H1 (cell line): ENCODE results near the gene AMPD3. TPM values are rescaled to one million over a fixed set of nuclear protein-coding genes. Genes with fewer than 3 reads are reported as not detected.

Experiments used
- CTCF ChIA-PET: fragments of 300-600 bp; sonication (Branson Sonifier 250); formaldehyde crosslinking; loops from one replicate; lab custom pipeline; 2021; ENCODE audit not compliant: partially characterized antibody; lab: Charles Lee
- POLR2A ChIA-PET: fragments of 300-600 bp; sonication (Branson Sonifier 250); formaldehyde crosslinking; loops from one replicate; lab custom pipeline; 2021; ENCODE audit warnings: inconsistent platforms; ENCODE audit not compliant: partially characterized antibody; lab: Charles Lee
- DNase-seq, 2 experiments: peaks; one replicate each; pipeline versions ENCODE4 v3.0.0 to v3.0.0-alpha.2; 2010 to 2022; ENCODE audit warnings: low spot score in 2 of 2, low read depth in 1 of 2, mixed read lengths in 1 of 2
- FAIRE-seq: peaks from 2 replicates; lab custom pipeline; 2011; peaks lifted over from hg19 to GRCh38; lab: Jason Lieb, UNC
- H2AFZ ChIP-seq: 2 replicates; pipeline ENCODE4 v1.8.1; 2012; ENCODE audit warnings: low read length, inconsistent platforms
- H2AK5ac ChIP-seq: 2 replicates; pipeline ENCODE4 v1.6.1; 2013; ENCODE audit warnings: low read depth, low read length
- H2BK120ac ChIP-seq: replicated peaks from 2 replicates; pipeline ENCODE3; 2013; ENCODE audit warnings: low read depth, low read length, inconsistent platforms
- H2BK12ac ChIP-seq: 2 replicates; pipeline ENCODE4 v1.6.1; 2013; ENCODE audit warnings: low read depth, low read length
- H2BK15ac ChIP-seq: 2 replicates; pipeline ENCODE4 v1.6.1; 2013; ENCODE audit warnings: low read length
- H2BK20ac ChIP-seq: 2 replicates; pipeline ENCODE4 v1.6.1; 2013; ENCODE audit warnings: low read length
- H2BK5ac ChIP-seq: 2 replicates; pipeline ENCODE4 v1.6.1; 2013; ENCODE audit warnings: low read depth, low read length
- H3K14ac ChIP-seq: 2 replicates; pipeline ENCODE4 v1.6.1; 2013; ENCODE audit warnings: inconsistent platforms; ENCODE audit not compliant: insufficient read length
- H3K18ac ChIP-seq: 2 replicates; pipeline ENCODE4 v1.6.1; 2013; ENCODE audit warnings: low read length; ENCODE audit errors: extremely low read depth
- H3K23ac ChIP-seq: 2 replicates; pipeline ENCODE4 v1.6.1; 2013; ENCODE audit warnings: inconsistent platforms; ENCODE audit not compliant: insufficient read length
- H3K23me2 ChIP-seq: 2 replicates; pipeline ENCODE4 v1.6.1; 2013; ENCODE audit warnings: low read depth, low read length
- H3K27ac ChIP-seq: 2 replicates; pipeline ENCODE4 v1.6.1; 2011; ENCODE audit warnings: low read depth, low read length, inconsistent platforms
- H3K27me3 ChIP-seq, 4 experiments: replicated peaks in 1 of 4; 1 replicate in 1 of 4; 2 replicates in 3 of 4; pipeline versions ENCODE4 v1.6.1 to v1.8.1; 2011 to 2013; ENCODE audit warnings: low read length in 3 of 4, mild to moderate bottlenecking in 3 of 4, inconsistent platforms in 2 of 4, mixed read lengths in 2 of 4, moderate library complexity in 1 of 4; ENCODE audit not compliant: control insufficient read depth in 3 of 4, insufficient read depth in 3 of 4; ENCODE audit errors: extremely low read depth in 1 of 4
- H3K36me3 ChIP-seq, 4 experiments: 2 replicates each; pipeline versions ENCODE4 v1.6.1 to v1.8.1; 2011 to 2013; ENCODE audit warnings: mild to moderate bottlenecking in 4 of 4, low read length in 3 of 4, moderate library complexity in 2 of 4, control low read depth in 1 of 4, inconsistent platforms in 1 of 4; ENCODE audit not compliant: insufficient read depth in 4 of 4, control insufficient read depth in 2 of 4
- H3K4ac ChIP-seq: replicated peaks from 2 replicates; pipeline ENCODE3; 2013; ENCODE audit warnings: low read length, low read depth, mixed read lengths, inconsistent platforms; ENCODE audit not compliant: insufficient read length
- H3K4me1 ChIP-seq, 4 experiments: replicated peaks in 1 of 4; 1 replicate in 1 of 4; 2 replicates in 3 of 4; pipeline versions ENCODE4 v1.6.1 to v1.8.1; 2011 to 2013; ENCODE audit warnings: low read length in 3 of 4, inconsistent platforms in 2 of 4, mixed read lengths in 1 of 4; ENCODE audit not compliant: insufficient read depth in 4 of 4, control insufficient read depth in 3 of 4
- H3K4me2 ChIP-seq, 2 experiments: 2 replicates each; pipeline versions ENCODE4 v1.6.1 to v1.8.1; 2011 to 2013; ENCODE audit warnings: low read depth in 2 of 2, low read length in 2 of 2, control low read depth in 1 of 2, inconsistent platforms in 1 of 2, mild to moderate bottlenecking in 1 of 2; ENCODE audit not compliant: insufficient read depth in 1 of 2
- H3K4me3 ChIP-seq, 4 experiments: fragments of 200-600, 300-600 bp in 1 of 4; sonication (generic), shearing (Covaris generic), sonication (Bioruptor Twin) in 1 of 4; 2 replicates each; pipeline versions ENCODE4 v1.5.1 to v1.8.1; 2011 to 2016; ENCODE audit warnings: low read length in 4 of 4, low read depth in 3 of 4, control low read depth in 2 of 4, inconsistent platforms in 2 of 4, mild to moderate bottlenecking in 2 of 4, mixed read lengths in 1 of 4, moderate library complexity in 1 of 4; ENCODE audit not compliant: insufficient read depth in 2 of 4; ENCODE audit errors: extremely low read depth in 1 of 4
- H3K56ac ChIP-seq: replicated peaks from 2 replicates; pipeline ENCODE3; 2013; ENCODE audit warnings: low read depth, mild to moderate bottlenecking, mixed read lengths, low read length, inconsistent platforms; ENCODE audit not compliant: insufficient read length
- H3K79me1 ChIP-seq: 2 replicates; pipeline ENCODE4 v1.6.1; 2013; ENCODE audit warnings: low read depth, low read length, control low read depth
- H3K79me2 ChIP-seq, 2 experiments: 2 replicates each; pipeline versions ENCODE4 v1.6.1 to v1.8.1; 2012 to 2013; ENCODE audit warnings: low read length in 2 of 2, mild to moderate bottlenecking in 2 of 2, inconsistent platforms in 1 of 2; ENCODE audit not compliant: insufficient read depth in 2 of 2, control insufficient read depth in 1 of 2
- H3K9ac ChIP-seq, 4 experiments: replicated peaks in 1 of 4; 1 replicate in 1 of 4; 2 replicates in 3 of 4; pipeline versions ENCODE4 v1.6.1 to v1.8.1; 2011 to 2013; ENCODE audit warnings: low read depth in 3 of 4, low read length in 3 of 4, control low read depth in 2 of 4, mild to moderate bottlenecking in 2 of 4, moderate library complexity in 2 of 4, inconsistent platforms in 1 of 4; ENCODE audit errors: extremely low read depth in 1 of 4
- H3K9me3 ChIP-seq, 2 experiments: 2 replicates each; pipeline versions ENCODE4 v1.6.1 to v1.8.1; 2012 to 2013; ENCODE audit warnings: mild to moderate bottlenecking in 2 of 2, moderate library complexity in 2 of 2, control low read depth in 1 of 2, inconsistent platforms in 1 of 2, low read depth in 1 of 2, low read length in 1 of 2, mixed read lengths in 1 of 2; ENCODE audit not compliant: insufficient read depth in 2 of 2
- H4K20me1 ChIP-seq, 2 experiments: replicated peaks in 1 of 2; 2 replicates each; pipeline versions ENCODE3 to v1.8.1; 2011 to 2013; ENCODE audit warnings: inconsistent platforms in 2 of 2, low read length in 2 of 2, mild to moderate bottlenecking in 1 of 2; ENCODE audit not compliant: insufficient read depth in 2 of 2, control insufficient read depth in 1 of 2
- H4K5ac ChIP-seq: 2 replicates; pipeline ENCODE4 v1.6.1; 2013; ENCODE audit warnings: low read length, low read depth, mixed read lengths, inconsistent platforms; ENCODE audit not compliant: insufficient read length
- H4K8ac ChIP-seq: 2 replicates; pipeline ENCODE4 v1.8.0; 2013; ENCODE audit warnings: mild to moderate bottlenecking, moderate library complexity, low read length, inconsistent platforms; ENCODE audit not compliant: insufficient read depth; ENCODE audit errors: extremely low read depth
- H4K91ac ChIP-seq: replicated peaks from 2 replicates; pipeline ENCODE3; 2013; ENCODE audit warnings: low read length, mixed read lengths, inconsistent platforms; ENCODE audit not compliant: insufficient read length
- CHD1 ChIP-seq: IDR thresholded peaks from 2 replicates; pipeline ENCODE4 v1.6.1; 2012; ENCODE audit warnings: low read depth, low read length, improper control_type of control experiment
- CTBP2 ChIP-seq: IDR thresholded peaks from 2 replicates; pipeline ENCODE4 v1.7.0; 2011; ENCODE audit warnings: borderline replicate concordance, mild to moderate bottlenecking, moderate library complexity, mixed read lengths, low read length; ENCODE audit not compliant: insufficient read depth, insufficient read length
- RBBP5 ChIP-seq: IDR thresholded peaks from 2 replicates; pipeline ENCODE4 v1.7.1; 2012; ENCODE audit warnings: low read depth, mild to moderate bottlenecking, inconsistent platforms, low read length, moderate library complexity, borderline replicate concordance
- TAF1 ChIP-seq: IDR thresholded peaks from 2 replicates; pipeline ENCODE4 v1.6.1; 2011; ENCODE audit warnings: mild to moderate bottlenecking, low read depth, low read length
- YY1 ChIP-seq: IDR thresholded peaks from 2 replicates; pipeline ENCODE4 v1.6.1; 2011; ENCODE audit warnings: low read depth, mild to moderate bottlenecking, low read length
- WGBS, 2 experiments: shearing (Covaris generic) in 1 of 2; methylation state at CpG; one replicate each; pipeline versions ENCODE4 v1.1.6 to v1.1.7; 2013 to 2015; ENCODE audit warnings: low lambda C conversion rate in 2 of 2, mixed read lengths in 2 of 2, inconsistent platforms in 1 of 2, low coverage in 1 of 2, missing lambda C conversion rate in 1 of 2; ENCODE audit not compliant: insufficient replicate concordance in 2 of 2, insufficient coverage in 1 of 2, insufficient read length in 1 of 2; ENCODE audit errors: extremely low coverage in 1 of 2, missing lambda C conversion rate in 1 of 2; 5-methylcytosine and 5-hydroxymethylcytosine counted together
- polyA plus RNA-seq, 7 experiments: library from polyadenylated mRNA; depleted of rRNA in 3 of 7; stranded (reverse) in 5 of 7; unstranded in 2 of 7; fragments of >200 nt in 5 of 7; fragments of 200-250 nt in 2 of 7; gene quantifications; 1 replicate in 5 of 7; 2 replicates in 1 of 7; 4 replicates in 1 of 7; pipeline versions ENCODE4 v1.2.1 to v1.2.3, GENCODE V29; 2011 to 2013; ENCODE audit warnings: missing spikeins in 2 of 7, mixed read lengths in 2 of 7
- total RNA-seq: library from RNA; stranded (reverse); fragmentation: NEBNext Ultra II Directional; extraction: Animal tissue kit (Norgen Biotek cat#: 25700); gene quantifications from 2 replicates; pipeline ENCODE4 v1.2.1, GENCODE V29; 2021

The AMPD3 gene
- total and polyA plus RNA-seq, 2 of the 8 experiments (the other 6 are each of a cell fraction or from before 2014, with no cell fraction given) = 4.0 to 6.3 TPM

DNA sequence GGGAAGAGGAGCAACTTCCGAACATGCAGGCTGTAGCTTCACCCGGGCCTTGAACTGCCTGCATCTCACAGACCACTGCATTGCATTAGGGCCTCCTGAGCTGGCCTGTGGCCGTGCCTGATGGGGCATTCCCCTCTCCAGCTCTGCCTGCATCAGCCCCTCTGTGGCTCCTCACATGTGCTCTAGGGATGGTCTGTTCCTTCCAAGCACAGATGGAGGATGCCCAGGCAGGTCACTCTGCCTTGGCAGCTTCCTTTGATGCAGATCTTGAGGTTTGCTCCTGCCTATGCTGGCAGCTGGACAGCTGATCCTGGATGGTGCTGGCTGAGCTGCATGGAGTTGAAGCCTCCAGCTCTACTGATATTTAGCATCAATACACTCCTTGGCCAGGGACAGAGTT, 28.5 kb downstream of the AMPD3 start:
- Histone ChIP-seq H3K56ac (no peak overlapping the region), H2AFZ (no peak overlapping the region), H4K91ac (no peak overlapping the region), H4K20me1 (peaks cover 0 to 2% of the 10 kb centered on the region in 2 experiments), H2AK5ac (no peak overlapping the region), H2BK15ac (no peak overlapping the region), H3K4me2 (no peak overlapping the region), H3K4me1 (peaks cover 0 to 1% (median 0%) of the 10 kb centered on the region in 4 experiments; a peak in 1 of 7 replicates), H3K27me3 (no peaks in the 10 kb centered on the region), H3K36me3 (no peaks in the 10 kb centered on the region), H3K79me1 (no peaks in the 10 kb centered on the region), H4K5ac (no peak overlapping the region), H2BK5ac (no peak overlapping the region), H3K4ac (no peak overlapping the region), H3K4me3 (no peak overlapping the region), H3K23ac (no peak overlapping the region), H2BK20ac (no peak overlapping the region), H3K18ac (no peak overlapping the region), H3K9ac (no peak overlapping the region), H3K9me3 (no peaks in the 10 kb centered on the region), H3K14ac (no peak overlapping the region), H2BK12ac (no peak overlapping the region), H2BK120ac (no peak overlapping the region), H4K8ac (no peak overlapping the region), H3K23me2 (no peaks in the 10 kb centered on the region), H3K79me2 (no peaks in the 10 kb centered on the region), H3K27ac (no peak overlapping the region)
- POLR2A ChIA-PET = no interaction called here
- TF ChIP-seq CTBP2 = no peak
- TF ChIP-seq TAF1 = no peak
- no peak for TF ChIP-seq RBBP5
- TF ChIP-seq CHD1 = no peak
- TF ChIP-seq YY1 = no peak
- CTCF ChIA-PET = interaction anchor here (1.1 to 2.4 kb wide), 4 partner anchors 14 to 79 kb away, joined by 4 to 6 read pairs (median 4); no protein-coding TSS in a partner anchor
- 58% methylated on average over 3 of the region's 3 CpGs; no CpG with 5 or more reads in 1 of the 2 experiments for WGBS, 2 experiments
- DNase-seq = no peak
- no peak for FAIRE-seq
